T-cell (primary cell): ENCODE data around the gene IFT88. TPM values are rescaled to one million over a fixed set of nuclear protein-coding genes. Genes with fewer than 3 reads are reported as not detected.

Experiments
- ATAC-seq, 4 experiments: fragments of 200-7000 bp in 3 of 4; fragments of 150-1000 bp in 1 of 4; cut with Tn5 transposase; replicated peaks in 1 of 4; 1 replicate in 3 of 4; 2 replicates in 1 of 4; pipeline ENCODE4 v1.10.0; 2021; ENCODE audit warnings: moderate library complexity in 3 of 4, mild to moderate bottlenecking in 2 of 4, moderate number of reproducible peaks in 1 of 4
- CTCF ChIA-PET, 2 donors: fragments of 300-600 bp; sonication (Branson Sonifier 250); formaldehyde crosslinking; loops; one replicate each; lab custom pipeline; 2022; ENCODE audit warnings: antibody characterized with exemption in 2 of 2; lab: Charles Lee
- POLR2A ChIA-PET, 2 donors: fragments of 300-600 bp; sonication (Branson Sonifier 250); formaldehyde crosslinking; loops; one replicate each; lab custom pipeline; 2022; ENCODE audit warnings: antibody characterized with exemption in 2 of 2; lab: Charles Lee
- DNase-seq, 35 experiments: peaks; one replicate each; pipeline versions ENCODE4 v3.0.0 to v3.0.0-alpha.2; 2013 to 2023
- H3K27ac ChIP-seq: one replicate; pipeline ENCODE4 v1.5.1; 2013; ENCODE audit warnings: low read length
- H3K27me3 ChIP-seq, 2 experiments: replicated peaks in 1 of 2; 1 replicate in 1 of 2; 2 replicates in 1 of 2; pipeline versions ENCODE4 v1.6.1 to v1.7.0; 2013; ENCODE audit warnings: low read length in 1 of 2, mixed read lengths in 1 of 2; ENCODE audit not compliant: control insufficient read depth in 2 of 2, insufficient read depth in 2 of 2; ENCODE audit errors: extremely low read depth in 1 of 2
- H3K36me3 ChIP-seq, 2 donors: 1 replicate in 1 of 2; 2 replicates in 1 of 2; pipeline versions ENCODE4 v1.6.1 to v1.7.0; 2013; ENCODE audit warnings: low read length in 1 of 2; ENCODE audit not compliant: control insufficient read depth in 2 of 2, insufficient read depth in 1 of 2; ENCODE audit errors: extremely low read depth in 1 of 2
- H3K4me1 ChIP-seq, 2 experiments: 1 replicate in 1 of 2; 2 replicates in 1 of 2; pipeline versions ENCODE4 v1.6.1 to v1.7.0; 2013; ENCODE audit warnings: low read length in 2 of 2, mixed read lengths in 1 of 2; ENCODE audit not compliant: insufficient read depth in 2 of 2, control insufficient read depth in 1 of 2; ENCODE audit errors: extremely low read depth in 1 of 2
- H3K4me3 ChIP-seq, 2 donors: 1 replicate in 1 of 2; 2 replicates in 1 of 2; pipeline versions ENCODE4 v1.5.1 to v1.7.0; 2013; ENCODE audit warnings: mild to moderate bottlenecking in 2 of 2, low read length in 1 of 2, moderate library complexity in 1 of 2; ENCODE audit not compliant: control insufficient read depth in 1 of 2; ENCODE audit errors: extremely low read depth in 1 of 2
- H3K9me3 ChIP-seq: 2 replicates; pipeline ENCODE4 v1.7.0; 2013
- H3K27ac Mint-ChIP-seq, 2 donors: one replicate each; pipeline ENCODE4 v1.8.0; 2020 to 2021; ENCODE audit warnings: mild to moderate bottlenecking in 2 of 2, mixed read lengths in 2 of 2
- H3K27me3 Mint-ChIP-seq, 2 donors: one replicate each; pipeline ENCODE4 v1.8.0; 2021 to 2022; ENCODE audit warnings: mixed read lengths in 2 of 2
- H3K36me3 Mint-ChIP-seq: one replicate; pipeline ENCODE4 v1.8.0; 2021; ENCODE audit warnings: mixed read lengths
- H3K4me1 Mint-ChIP-seq, 3 donors: one replicate each; pipeline ENCODE4 v1.8.0; 2020 to 2022; ENCODE audit warnings: mixed read lengths in 3 of 3, mild to moderate bottlenecking in 1 of 3
- H3K4me3 Mint-ChIP-seq, 3 donors: one replicate each; pipeline ENCODE4 v1.8.0; 2020 to 2022; ENCODE audit warnings: mild to moderate bottlenecking in 3 of 3, mixed read lengths in 3 of 3, moderate library complexity in 3 of 3
- H3K9me3 Mint-ChIP-seq, 3 donors: one replicate each; pipeline ENCODE4 v1.8.0; 2020 to 2022; ENCODE audit warnings: mixed read lengths in 3 of 3
- WGBS: methylation state at CpG from one replicate; pipeline ENCODE4 v1.1.5; 2013; ENCODE audit warnings: missing lambda C conversion rate; ENCODE audit not compliant: insufficient coverage; 5-methylcytosine and 5-hydroxymethylcytosine counted together
- total RNA-seq, 35 experiments: library from RNA in 6 of 35; stranded (reverse) in 6 of 35; fragments of 120-200 nt in 1 of 35; gene quantifications; one replicate each; pipeline versions ENCODE4 v1.2.1 to v1.2.4 and lab custom pipeline; 2013 to 2026

The IFT88 gene
- total RNA-seq, 5 donors from 2014 or later (not counting 1 experiment from before 2014, with no cell fraction given): 7.6 to 9.8 (median 8.6) TPM

DNA sequence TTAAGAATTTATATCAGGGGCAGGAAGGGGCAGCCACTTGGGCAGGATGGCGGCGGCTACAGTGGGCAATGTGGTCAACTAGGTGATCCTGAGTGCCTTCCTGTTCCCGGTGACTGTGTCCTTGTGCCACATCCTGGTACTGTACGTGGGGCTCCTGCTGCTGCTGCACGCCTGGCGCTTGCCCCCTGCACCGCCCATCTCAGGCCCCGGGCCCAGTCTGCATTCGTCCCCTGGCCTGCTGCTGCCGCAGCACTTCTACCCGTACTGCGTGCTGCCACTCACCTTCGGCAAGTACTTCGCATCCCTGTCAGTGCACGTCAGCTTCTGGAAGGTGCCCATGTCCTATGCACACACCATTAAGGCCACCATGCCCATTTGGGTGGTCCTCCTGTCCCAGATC is 40.1 kb downstream of the IFT88 start:
- Mint-ChIP-seq H3K27ac (no peak overlapping the region), H3K4me1 (no peaks in the 10 kb centered on the region), H3K27me3 (no peaks in the 10 kb centered on the region), H3K9me3 (no peaks in the 10 kb centered on the region), H3K4me3 (no peak overlapping the region), H3K36me3 (peaks cover 34% of the 10 kb centered on the region)
- 95% methylated on average over 15 of the region's 15 CpGs for WGBS
- ChIA-PET POLR2A (no interaction called here), CTCF (no interaction called here)
- no peaks in the 10 kb centered on the region for H3K9me3 ChIP-seq
- H3K27ac ChIP-seq: no peak overlapping the region
- H3K27me3 ChIP-seq: no peaks in the 10 kb centered on the region
- ATAC-seq (no peak), DNase-seq (no peak)
- peaks cover 5 to 16% of the 10 kb centered on the region in 2 donors for H3K36me3 ChIP-seq
- no peak overlapping the region for H3K4me3 ChIP-seq
- no peaks in the 10 kb centered on the region for H3K4me1 ChIP-seq

DNA sequence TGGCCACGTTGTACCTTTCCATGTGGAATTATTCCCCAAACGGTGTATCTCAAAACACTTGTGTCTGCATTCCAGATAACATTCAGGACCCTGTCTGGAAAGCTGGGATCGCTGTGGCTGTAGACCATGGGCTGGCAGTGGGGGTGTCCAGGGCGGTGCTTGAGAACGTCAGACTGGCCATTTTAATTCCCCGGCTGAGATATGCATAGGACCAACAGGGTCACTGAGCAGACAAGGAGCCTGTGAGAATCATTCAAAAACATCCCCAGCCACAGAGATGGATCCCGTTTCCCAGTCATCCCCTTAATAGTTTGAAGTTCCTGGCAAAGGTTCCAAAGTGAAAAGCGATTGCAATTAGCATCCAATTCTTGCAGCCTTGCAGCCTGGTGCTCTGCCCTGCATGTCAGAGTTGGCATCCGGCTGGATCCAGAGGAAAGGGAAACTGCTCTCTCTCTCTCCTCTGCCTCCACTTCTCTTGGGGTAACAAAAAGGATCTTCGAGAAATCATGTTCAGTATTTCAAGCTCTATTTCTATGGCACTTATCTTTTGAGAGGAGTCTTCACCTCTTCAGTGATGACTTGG is 41.6 kb downstream of the IFT88 start:
- Mint-ChIP-seq H3K36me3 (peaks cover 34% of the 10 kb centered on the region), H3K4me3 (no peak overlapping the region), H3K27me3 (no peaks in the 10 kb centered on the region), H3K9me3 (no peaks in the 10 kb centered on the region), H3K27ac (no peak overlapping the region), H3K4me1 (no peaks in the 10 kb centered on the region)
- H3K27ac ChIP-seq: no peak overlapping the region
- no peaks in the 10 kb centered on the region for H3K4me1 ChIP-seq
- H3K27me3 ChIP-seq: no peaks in the 10 kb centered on the region
- DNase-seq: no peak
- WGBS: 80% methylated on average over 6 of the region's 10 CpGs
- no peak for ATAC-seq
- CTCF ChIA-PET: no interaction called here
- H3K4me3 ChIP-seq: no peak overlapping the region
- H3K9me3 ChIP-seq: no peaks in the 10 kb centered on the region
- H3K36me3 ChIP-seq: peaks cover 5 to 16% of the 10 kb centered on the region in 2 donors
- POLR2A ChIA-PET: no interaction called here

DNA sequence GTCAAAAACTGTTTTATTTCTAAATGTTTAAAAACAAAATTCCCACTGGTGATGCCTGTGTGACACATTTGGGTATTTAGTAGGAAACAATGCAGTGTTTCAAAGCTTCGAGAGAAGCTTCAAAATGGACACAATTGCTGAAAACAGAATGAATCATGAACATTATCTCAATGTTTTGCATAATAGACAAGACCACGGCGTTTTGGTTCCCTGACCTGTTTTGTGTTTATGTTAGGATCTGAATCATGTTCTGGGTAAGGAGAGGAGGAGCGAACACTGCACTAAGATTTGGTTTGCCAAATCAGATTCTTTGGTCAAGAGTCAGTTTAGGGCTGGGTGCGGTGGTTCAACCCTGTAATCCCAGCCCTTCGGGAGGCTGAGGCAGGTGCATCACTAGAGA is 42.2 kb downstream of the IFT88 start:
- POLR2A ChIA-PET: no interaction called here
- ATAC-seq (no peak), DNase-seq (no peak)
- Mint-ChIP-seq H3K4me1 (no peaks in the 10 kb centered on the region), H3K36me3 (peaks cover 34% of the 10 kb centered on the region), H3K27ac (no peak overlapping the region), H3K4me3 (no peak overlapping the region), H3K9me3 (no peaks in the 10 kb centered on the region), H3K27me3 (no peaks in the 10 kb centered on the region)
- CTCF ChIA-PET: no interaction called here
- 91% methylated on average over 5 of the region's 6 CpGs for WGBS
- Histone ChIP-seq H3K27ac (no peak overlapping the region), H3K4me1 (no peaks in the 10 kb centered on the region), H3K9me3 (no peaks in the 10 kb centered on the region), H3K27me3 (no peaks in the 10 kb centered on the region), H3K36me3 (peaks cover 5 to 16% of the 10 kb centered on the region in 2 donors), H3K4me3 (no peak overlapping the region)

DNA sequence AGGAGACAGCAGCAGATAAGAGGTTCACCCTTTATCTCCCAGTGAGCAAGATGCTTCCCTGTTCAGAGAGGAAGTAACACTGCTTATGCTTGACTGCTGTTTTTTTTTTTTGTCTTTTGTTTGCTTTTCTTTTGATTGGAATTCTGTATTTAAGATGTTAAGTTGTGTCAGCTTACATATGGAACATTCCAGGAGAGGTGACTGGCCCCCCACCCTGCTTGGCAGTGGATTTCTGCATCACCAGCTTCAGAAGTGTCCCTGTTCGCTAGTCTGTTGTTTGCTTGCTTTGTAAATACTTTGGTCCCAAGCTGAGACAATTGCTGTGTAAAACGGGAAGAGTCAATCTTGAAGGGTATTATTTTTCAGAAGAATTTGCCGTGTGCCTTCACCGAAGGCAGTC is 43.0 kb downstream of the IFT88 start:
- Histone ChIP-seq H3K9me3 (no peaks in the 10 kb centered on the region), H3K4me3 (no peak overlapping the region), H3K4me1 (no peaks in the 10 kb centered on the region), H3K27me3 (no peaks in the 10 kb centered on the region), H3K36me3 (peaks cover 5 to 16% of the 10 kb centered on the region in 2 donors), H3K27ac (no peak overlapping the region)
- DNase-seq (no peak), ATAC-seq (no peak)
- H3K9me3 Mint-ChIP-seq: no peaks in the 10 kb centered on the region
- H3K27ac Mint-ChIP-seq: no peak overlapping the region
- no peaks in the 10 kb centered on the region for H3K4me1 Mint-ChIP-seq
- POLR2A ChIA-PET: no interaction called here
- no peaks in the 10 kb centered on the region for H3K27me3 Mint-ChIP-seq
- CTCF ChIA-PET: no interaction called here
- H3K36me3 Mint-ChIP-seq: peaks cover 34% of the 10 kb centered on the region
- H3K4me3 Mint-ChIP-seq: no peak overlapping the region
- WGBS: 95% methylated on average over 3 of the region's 4 CpGs

DNA sequence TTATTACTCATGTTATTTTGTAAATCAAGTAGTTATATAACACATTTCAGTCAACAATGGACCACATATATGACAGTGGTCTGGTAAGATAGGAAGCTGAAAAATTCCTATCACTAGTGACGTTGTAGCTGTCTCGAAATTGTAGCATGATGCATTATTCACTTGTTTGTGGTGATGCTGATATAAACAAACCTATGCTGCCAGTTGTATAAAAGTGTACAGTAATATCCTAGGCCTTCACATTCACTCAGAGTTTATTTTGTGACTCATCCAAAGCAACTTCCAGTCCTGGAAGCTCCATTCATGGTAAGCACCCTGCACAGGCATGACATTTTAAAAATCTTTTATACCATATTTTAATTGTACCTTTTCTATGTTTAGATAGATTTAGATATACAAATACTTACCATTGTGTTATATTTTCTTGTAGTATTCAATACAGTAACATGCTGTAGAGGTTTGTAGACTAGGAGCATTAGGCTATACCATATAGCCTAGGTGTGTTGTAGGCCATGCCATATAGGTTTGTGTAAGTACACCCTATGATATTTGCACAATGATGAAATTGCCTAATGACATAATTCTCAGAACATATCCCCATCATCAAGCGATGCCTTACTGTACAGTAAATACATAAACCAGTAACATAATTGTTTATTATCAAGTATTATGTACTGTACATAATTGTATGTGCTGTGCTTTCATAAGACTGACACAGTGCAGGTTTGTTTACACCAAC is 49.3 kb downstream of the IFT88 start:
- CTCF ChIA-PET: no interaction called here

DNA sequence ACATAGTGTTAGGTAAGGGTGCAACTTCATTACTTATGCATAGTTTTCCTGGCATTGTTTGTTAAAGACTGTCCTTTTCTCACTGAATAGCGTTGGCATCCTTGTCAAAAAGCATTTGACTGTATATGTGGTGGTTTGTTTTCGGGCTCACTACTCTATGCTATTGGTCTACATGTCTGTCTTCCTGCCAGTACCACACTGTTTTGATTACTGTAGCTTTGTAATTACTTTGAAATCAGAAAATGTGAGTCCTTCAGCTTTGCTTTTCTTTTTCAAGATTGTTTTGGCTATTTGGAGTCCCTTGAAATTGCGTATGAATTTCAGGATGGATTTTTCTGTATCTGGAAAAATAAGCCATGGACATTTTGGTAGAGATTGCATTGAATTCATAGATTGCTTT is 56.0 kb downstream of the IFT88 start:
- CTCF ChIA-PET: no interaction called here
- Mint-ChIP-seq H3K36me3 (peaks cover 53% of the 10 kb centered on the region), H3K27ac (no peak overlapping the region), H3K4me1 (no peaks in the 10 kb centered on the region), H3K27me3 (no peaks in the 10 kb centered on the region), H3K4me3 (no peak overlapping the region), H3K9me3 (peaks cover 0 to 11% (median 7%) of the 10 kb centered on the region in 3 donors)
- DNase-seq: no peak
- H3K4me1 ChIP-seq: no peaks in the 10 kb centered on the region
- H3K27me3 ChIP-seq: no peaks in the 10 kb centered on the region
- peaks cover 3% of the 10 kb centered on the region for H3K9me3 ChIP-seq
- no peak overlapping the region for H3K4me3 ChIP-seq
- peaks cover 0 to 18% of the 10 kb centered on the region in 2 donors for H3K36me3 ChIP-seq
- WGBS: no CpG with 5 or more reads among the region's 3 CpGs
- no peak overlapping the region for H3K27ac ChIP-seq
- ATAC-seq: no peak
- POLR2A ChIA-PET: no interaction called here

More for the DNA sequence above, 49.3 kb downstream of the IFT88 start:
- no peaks in the 10 kb centered on the region for H3K27me3 ChIP-seq
- Mint-ChIP-seq H3K36me3 (peaks cover 21% of the 10 kb centered on the region), H3K4me3 (no peak overlapping the region), H3K4me1 (no peaks in the 10 kb centered on the region), H3K27me3 (no peaks in the 10 kb centered on the region), H3K27ac (no peak overlapping the region), H3K9me3 (no peaks in the 10 kb centered on the region)
- no peak overlapping the region for H3K27ac ChIP-seq
- H3K9me3 ChIP-seq: no peaks in the 10 kb centered on the region
- no peak for DNase-seq
- H3K36me3 ChIP-seq: peaks cover 0 to 3% of the 10 kb centered on the region in 2 donors
- H3K4me1 ChIP-seq: no peaks in the 10 kb centered on the region
- H3K4me3 ChIP-seq: no peak overlapping the region
- WGBS: no CpG with 5 or more reads among the region's 3 CpGs
- ATAC-seq: no peak
- POLR2A ChIA-PET: no interaction called here
